Right renal cortex interstitium (tissue), 3 donors: ENCODE measurements around the gene OPA1. TPM values are rescaled to one million over a fixed set of nuclear protein-coding genes. Genes with fewer than 3 reads are reported as not detected.

Experiments
- DNase-seq, 3 donors: peaks; one replicate each; pipeline ENCODE4 v3.0.0-alpha.2; 2013; ENCODE audit warnings: low read depth in 3 of 3, low spot score in 2 of 3
- polyA plus RNA-seq, 3 donors: library from polyadenylated mRNA; unstranded; fragments of 120-200 nt; gene quantifications; one replicate each; pipeline ENCODE4 v1.2.1, GENCODE V29; 2013; ENCODE audit not compliant: insufficient read length in 3 of 3

OPA1 gene
- polyA plus RNA-seq, 3 donors: 70.0 to 85.1 (median 77.5) TPM

DNA sequence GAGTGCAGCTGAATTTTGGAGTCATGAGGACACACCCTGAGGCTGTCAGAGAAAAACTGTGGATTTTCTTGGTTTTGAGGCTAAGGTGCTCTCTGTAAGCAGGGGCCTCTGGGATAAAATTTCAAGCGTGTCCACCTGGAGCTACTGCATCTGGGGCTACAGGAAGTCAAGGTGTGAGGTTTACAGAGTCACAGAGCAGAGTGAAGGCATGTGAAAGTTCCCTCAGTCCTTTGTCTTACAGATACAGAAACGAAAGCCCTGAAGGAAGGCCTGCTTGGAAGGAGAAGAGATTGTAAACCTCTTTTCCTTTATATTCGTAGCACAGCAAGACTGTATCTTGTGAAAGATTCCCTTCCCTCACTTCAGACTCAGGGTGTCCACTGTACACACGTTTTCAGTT, 138.6 kb downstream of the OPA1 start:
- DNase-seq: no peak

DNA sequence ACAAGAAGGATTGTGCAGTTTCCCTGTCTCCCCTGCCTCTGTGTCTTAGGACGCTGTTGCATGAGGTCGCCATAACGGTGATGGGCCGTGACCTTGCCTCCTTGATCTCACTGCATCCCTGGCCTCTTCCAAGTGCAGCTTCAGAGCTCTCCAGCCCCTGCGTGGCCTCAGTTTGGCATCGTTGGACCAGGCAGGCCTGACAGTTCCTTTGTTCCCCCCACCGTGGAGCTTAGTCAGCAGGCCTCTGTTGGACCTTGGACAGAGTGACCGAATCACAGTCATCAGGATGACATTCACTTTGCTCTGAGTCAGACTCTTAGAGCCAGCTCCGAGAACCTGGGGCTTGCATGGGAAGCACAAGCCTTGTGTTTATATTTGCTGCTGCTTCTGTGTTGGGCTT, 139.4 kb downstream of the OPA1 start:
- no peak for DNase-seq

DNA sequence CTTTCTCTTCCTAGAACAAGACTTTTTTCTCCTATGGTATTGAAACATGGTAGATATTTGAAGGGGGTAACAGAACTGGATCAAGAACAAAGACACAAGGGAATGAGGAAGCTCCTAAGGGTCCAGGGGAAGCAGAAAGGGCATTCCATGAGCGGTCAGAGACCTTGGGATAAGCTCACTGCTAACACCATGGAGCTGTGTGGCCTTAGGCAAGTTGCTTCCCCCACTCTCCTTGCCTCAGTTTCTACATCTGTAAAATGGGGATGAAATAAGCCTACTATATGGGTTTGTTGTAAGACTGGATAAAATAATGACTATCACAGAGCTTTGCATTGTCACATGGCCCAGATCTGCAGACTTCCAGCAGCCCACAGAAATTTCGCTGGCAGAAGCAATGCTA, 139.8 kb downstream of the OPA1 start:
- no peak for DNase-seq

DNA sequence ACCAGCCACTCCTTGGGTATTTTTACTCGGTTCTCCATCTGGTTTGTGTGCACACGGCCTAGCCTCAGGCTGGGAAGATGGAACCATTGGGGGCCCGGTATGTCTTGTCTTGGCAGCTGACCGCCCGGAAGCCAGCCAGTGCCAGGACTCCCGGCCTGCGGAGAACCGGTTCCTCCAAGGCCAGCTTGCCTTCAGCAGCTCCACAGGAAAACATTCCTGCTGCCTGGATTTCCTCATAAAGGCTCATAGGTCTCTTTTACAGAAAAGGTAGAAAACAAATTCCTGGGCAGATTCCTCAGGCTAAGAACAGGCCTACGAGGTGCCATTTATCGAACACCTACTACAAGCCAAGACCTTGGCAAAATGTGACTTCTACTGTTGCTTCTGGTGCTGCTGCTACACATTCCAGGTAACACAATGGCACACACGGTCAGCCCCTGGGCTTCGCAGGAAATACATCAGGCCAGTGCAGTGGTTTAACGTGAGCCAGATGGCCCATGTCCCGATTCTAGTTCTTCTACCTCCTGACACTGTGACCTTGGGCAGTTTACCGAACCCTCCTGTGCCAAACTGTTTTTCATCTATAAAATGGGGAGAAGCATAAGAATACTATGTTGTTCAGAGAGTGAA, 141.8 kb downstream of the OPA1 start:
- DNase-seq: no peak

DNA sequence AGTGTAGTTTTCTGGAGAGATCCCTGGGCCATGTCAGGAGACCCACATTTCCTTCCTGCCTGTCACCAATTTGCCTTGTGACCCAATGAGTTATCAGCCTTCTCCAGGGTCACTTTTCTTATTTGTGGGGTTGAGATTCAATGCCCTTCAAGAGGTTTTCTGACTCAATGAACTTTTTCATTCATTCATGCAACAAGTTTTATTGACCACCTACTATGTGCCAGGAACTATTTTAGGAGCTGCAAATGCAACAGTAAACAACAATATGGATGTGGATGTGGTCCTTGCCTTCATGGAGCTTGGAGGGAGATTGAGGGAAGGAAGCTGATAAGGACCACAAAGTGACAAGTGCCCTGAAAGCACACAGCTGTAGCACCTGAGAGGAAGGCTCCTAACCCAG, 142.8 kb downstream of the OPA1 start:
- DNase-seq: no peak

DNA sequence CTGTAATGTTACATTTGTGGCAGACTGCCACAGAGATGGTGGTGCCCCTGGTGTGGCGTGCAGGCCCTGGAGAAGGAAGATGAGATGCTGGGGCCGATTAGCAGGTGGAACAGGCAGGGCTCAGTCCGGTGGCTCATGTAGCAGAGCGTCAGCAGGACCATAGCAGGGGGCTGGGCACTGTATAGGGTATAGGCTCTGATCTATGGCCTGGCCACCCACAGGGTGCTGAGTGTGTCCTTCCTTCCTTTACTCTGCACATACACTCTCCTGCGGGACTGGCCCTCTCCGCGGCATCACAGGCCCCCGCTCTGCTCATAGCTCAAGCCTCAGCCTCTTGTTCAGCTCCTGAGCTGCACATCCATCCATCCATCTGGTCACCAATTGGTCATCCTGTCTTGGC, 143.6 kb downstream of the OPA1 start:
- no peak for DNase-seq

DNA sequence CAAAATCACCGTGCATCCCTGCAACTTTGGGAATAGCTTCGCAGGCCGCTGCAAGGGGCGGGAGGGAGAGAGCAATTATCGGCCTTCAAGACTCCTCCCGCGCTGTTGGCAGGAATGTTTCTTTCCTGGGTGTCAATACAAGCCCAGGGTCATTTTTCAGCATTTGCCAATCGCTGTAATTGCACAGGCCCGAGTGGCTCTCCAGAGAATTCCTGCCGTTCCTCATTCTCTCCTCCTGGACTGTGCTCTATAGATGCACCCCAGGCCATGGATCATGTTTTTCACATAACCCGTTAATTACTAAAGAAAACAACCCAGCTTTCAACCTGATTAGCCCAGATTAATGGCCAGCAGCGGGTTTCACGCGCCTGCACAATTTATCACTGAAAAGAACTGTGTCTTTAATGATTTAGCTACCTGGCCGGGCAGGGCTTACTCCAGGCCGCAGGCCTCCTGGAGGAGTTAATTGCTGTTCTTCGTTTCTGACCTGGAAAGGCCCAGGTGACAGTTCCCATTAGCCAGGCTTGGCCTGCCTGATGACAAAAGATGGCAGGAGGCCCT, 144.3 kb downstream of the OPA1 start:
- DNase-seq: no peak

DNA sequence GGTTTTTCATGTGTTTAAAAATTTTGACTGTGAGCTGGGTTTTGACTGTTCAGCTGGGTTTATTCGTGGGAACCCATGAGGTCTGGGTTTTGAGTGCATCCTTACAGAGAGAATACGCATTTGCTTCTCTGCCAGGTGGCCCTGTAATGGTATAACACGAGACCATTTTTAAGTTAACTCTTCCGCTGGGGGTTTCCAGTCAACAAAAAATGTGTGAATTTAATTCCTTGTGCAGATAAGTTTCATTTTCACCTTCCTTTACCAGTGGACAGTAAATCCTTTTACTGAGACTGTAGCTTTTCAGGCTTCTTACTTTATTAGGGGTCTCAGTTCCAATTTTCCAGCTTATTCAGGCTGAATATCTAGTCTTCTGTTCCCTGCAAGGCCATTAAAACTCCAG, 149.6 kb downstream of the OPA1 start:
- DNase-seq: no peak

DNA sequence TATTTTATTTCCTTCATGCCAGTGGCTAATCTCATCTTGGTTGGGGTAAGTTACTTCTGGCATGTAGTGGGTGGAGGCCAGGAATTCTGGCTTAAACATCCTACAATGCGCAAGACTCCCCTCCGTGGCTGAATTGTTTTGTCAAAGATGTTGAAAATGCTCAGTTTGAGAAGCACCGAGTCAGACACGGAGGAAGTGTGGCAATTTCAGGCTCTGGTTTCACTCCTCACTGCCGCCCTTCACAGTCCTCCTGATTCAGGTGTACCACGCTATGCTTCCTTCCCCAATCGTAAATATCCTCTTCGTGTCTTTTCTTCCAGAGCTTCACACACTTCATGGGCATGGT, 150.7 kb downstream of the OPA1 start:
- DNase-seq: no peak

DNA sequence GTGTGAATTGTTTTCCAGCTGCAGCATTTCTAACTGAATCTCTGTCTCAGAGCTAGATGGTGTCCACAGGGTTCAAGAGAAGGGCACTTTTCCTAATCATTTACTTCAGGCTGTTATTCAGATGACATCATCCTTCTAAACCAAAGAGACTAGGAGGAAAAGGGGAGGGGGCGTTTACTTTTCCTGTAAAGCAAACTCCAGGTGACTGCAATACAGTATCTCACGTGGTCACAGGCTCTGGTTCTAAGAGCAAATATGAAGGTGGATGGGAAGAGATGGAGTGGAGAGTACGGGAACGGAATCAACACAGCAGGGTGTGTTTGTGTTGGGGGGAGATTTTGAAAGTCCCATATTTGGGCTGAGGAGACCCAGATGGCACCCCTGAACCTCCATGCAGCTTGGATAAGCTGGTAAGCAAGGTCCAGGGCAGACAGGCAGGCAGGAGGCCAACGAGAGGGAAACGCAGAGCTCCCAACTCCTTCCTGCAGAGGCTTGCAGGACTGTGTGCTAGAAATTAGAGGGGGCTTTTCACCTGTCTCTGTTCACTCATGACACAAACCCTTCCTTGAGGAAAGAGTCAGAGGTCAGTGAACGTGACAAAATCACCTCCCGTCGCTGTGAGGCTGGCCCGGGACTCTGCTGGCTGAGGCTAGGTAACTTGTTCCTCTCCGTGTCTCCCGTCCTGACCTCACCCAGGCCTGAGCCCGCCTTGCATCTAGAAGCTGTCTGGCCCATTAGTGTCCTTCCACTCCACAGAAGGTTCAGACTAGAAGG, 151.2 kb downstream of the OPA1 start:
- peak; percentile 57 to 71 (median 62) for DNase-seq

DNA sequence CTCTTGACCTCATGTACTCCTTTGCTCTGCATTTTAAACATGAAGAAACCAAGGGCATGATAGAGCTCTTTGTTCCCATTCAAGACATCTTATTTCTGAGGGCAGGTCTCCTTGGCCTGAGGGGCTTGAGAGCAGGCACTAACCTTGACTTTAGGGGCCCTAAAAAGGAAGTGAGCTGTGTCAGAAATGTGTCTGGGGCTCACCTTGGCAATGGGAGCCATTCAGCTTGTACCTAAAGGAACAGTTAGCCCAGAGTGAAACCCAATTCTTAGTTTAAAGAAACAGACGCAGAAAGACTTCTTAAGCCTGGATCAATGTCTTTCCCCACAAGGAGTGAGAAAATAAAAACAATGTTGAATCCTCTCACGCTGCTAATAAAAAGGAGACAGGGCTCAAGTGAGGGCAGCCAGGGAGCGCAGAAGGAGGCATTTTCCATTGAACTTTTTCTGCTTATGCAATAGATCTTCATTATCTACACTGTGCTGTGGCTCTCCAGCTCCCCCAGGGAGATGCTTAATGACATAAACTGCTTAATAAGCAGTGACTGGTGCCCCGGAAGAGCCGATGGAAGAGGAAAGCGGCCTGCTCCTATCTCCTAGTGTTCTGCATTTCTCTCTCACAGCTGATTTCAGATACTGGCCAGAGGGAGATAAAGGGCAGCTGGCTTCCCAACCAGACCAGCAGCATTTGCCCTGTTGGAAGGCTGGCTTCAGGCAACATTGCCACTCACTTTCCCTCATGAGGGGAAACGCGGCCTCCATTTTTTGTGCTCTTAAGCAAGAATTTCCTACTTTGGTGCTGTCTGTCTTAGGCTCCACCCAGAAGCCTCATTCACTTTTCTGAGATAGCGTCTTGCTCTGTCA, 152.0 kb downstream of the OPA1 start:
- DNase-seq: no peak

DNA sequence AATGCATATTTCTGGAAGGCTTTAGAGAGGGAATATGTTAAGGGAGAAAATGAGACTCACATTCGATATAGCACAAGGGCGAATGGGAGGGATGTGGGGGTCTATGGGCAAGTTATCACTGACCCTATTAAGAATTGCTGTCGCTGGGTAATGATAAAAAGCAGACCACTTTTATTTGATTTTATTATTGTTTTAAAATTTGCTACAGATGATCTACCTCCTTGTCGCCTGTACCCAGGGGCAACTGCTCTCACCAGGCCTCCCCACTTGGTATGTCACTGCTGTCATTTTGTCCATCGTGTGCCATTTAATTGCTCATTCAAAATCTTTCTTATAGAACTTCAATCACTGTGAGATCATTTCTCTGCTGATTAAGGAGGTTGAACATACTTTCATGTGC, 153.8 kb downstream of the OPA1 start:
- no peak for DNase-seq

Other genes with a start within 250 kb of the OPA1 start
- gene ATP13A5, start 214.5 kb upstream of the OPA1 start, polyA plus RNA-seq: under 1 TPM in 2 of 3 donors, not detected in 1; 0.08 to 0.11 TPM
- 1 to 10 TPM in 2 of 3 donors, under 1 TPM in 1; 0.78 to 1.3 (median 1.2) TPM for gene ATP13A4, start 38.3 kb upstream of the OPA1 start, polyA plus RNA-seq